NCI-H2171 (cell line): ENCODE data around the gene C1orf174.

Experiments
- DNase-seq: peaks from one replicate; lab custom pipeline; 2025; lab: John Stamatoyannopoulos, UW

Gene C1orf174

GRCh38 chr1:3910049-3910731, 10.1 kb upstream of the C1orf174 start:
- DNase-seq, result peak; percentile 29

GRCh38 chr1:3909615-3910014, 9.5 kb upstream of the C1orf174 start:
- no peak for DNase-seq

- no peak for DNase-seq
Measured at GRCh38 chr1:3908886-3909517, 8.9 kb upstream of the C1orf174 start.

GRCh38 chr1:3907621-3908165, 7.6 kb upstream of the C1orf174 start:
- DNase-seq, result no peak

GRCh38 chr1:3907031-3907534, 7.0 kb upstream of the C1orf174 start:
- DNase-seq, result no peak

GRCh38 chr1:3906672-3907020, 6.6 kb upstream of the C1orf174 start:
- DNase-seq, result no peak

GRCh38 chr1:3905953-3906671, 6.0 kb upstream of the C1orf174 start:
- no peak for DNase-seq

- no peak for DNase-seq
Measured at GRCh38 chr1:3905266-3905952, 5.3 kb upstream of the C1orf174 start.

- no peak for DNase-seq
Measured at GRCh38 chr1:3904843-3905185, 4.7 kb upstream of the C1orf174 start.

- no peak for DNase-seq
Measured at GRCh38 chr1:3904006-3904842, 4.2 kb upstream of the C1orf174 start.

GRCh38 chr1:3903141-3904005, 3.3 kb upstream of the C1orf174 start:
- DNase-seq, result no peak

- DNase-seq, result peak; percentile 49
Measured at GRCh38 chr1:3902571-3903091, 2.6 kb upstream of the C1orf174 start.

- no peak for DNase-seq
Measured at GRCh38 chr1:3902111-3902511, 2.0 kb upstream of the C1orf174 start.

- no peak for DNase-seq
Measured at GRCh38 chr1:3900969-3901529, 977 bp upstream of the C1orf174 start.

- no peak for DNase-seq
Measured at GRCh38 chr1:3899754-3900149, 320 bp downstream of the C1orf174 start.

- no peak for DNase-seq
Measured at GRCh38 chr1:3898994-3899753, 898 bp downstream of the C1orf174 start.

- DNase-seq, result no peak
Measured at GRCh38 chr1:3898475-3898735, 1.7 kb downstream of the C1orf174 start.

GRCh38 chr1:3896396-3897000, 3.6 kb downstream of the C1orf174 start:
- DNase-seq, result no peak

- DNase-seq, result no peak
Measured at GRCh38 chr1:3895951-3896325, 4.1 kb downstream of the C1orf174 start.
